ENCODE measurements around the gene RNF34.
"Not testable (repeated sequence)": the region's sequence is repeated elsewhere in the genome, so short reads cannot be mapped to it uniquely, and the experiment has no call there.

The RNF34 gene

DNA sequence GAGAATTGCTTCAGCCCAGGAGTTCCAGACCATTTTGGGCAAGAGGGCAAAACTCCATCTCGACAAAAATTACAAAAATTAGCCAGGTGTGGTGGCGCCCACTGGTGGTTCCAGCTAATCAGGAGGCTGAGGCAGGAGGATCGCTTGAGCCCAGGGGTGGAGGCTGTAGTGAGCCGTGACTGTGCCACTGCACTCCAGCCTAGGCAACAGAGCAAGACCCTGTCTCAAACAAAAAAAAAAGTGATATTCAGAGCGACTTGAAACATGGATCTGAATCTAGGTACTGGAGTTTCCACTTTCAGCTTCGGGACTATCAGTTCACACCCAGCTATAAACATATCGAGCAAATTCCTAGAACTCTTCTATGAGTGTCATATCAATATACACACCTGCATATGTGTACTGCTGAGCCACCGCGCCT is 16.3 kb upstream of the RNF34 start:
- ATAC-seq = no peak
- TF ChIP-seq, protein P1, sequence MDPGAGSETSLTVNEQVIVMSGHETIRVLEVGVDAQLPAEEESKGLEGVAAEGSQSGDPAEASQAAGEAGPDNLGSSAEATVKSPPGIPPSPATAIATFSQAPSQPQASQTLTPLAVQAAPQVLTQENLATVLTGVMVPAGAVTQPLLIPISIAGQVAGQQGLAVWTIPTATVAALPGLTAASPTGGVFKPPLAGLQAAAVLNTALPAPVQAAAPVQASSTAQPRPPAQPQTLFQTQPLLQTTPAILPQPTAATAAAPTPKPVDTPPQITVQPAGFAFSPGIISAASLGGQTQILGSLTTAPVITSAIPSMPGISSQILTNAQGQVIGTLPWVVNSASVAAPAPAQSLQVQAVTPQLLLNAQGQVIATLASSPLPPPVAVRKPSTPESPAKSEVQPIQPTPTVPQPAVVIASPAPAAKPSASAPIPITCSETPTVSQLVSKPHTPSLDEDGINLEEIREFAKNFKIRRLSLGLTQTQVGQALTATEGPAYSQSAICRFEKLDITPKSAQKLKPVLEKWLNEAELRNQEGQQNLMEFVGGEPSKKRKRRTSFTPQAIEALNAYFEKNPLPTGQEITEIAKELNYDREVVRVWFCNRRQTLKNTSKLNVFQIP (CRISPR knock-in tag; IDR thresholded peaks at IDR 0.05; ENCODE audit: borderline replicate concordance, low read depth) = no peak
- TF ChIP-seq CSDC2 (CRISPR knock-in tag; IDR thresholded peaks at IDR 0.05) = no peak
- TF ChIP-seq, protein P2, sequence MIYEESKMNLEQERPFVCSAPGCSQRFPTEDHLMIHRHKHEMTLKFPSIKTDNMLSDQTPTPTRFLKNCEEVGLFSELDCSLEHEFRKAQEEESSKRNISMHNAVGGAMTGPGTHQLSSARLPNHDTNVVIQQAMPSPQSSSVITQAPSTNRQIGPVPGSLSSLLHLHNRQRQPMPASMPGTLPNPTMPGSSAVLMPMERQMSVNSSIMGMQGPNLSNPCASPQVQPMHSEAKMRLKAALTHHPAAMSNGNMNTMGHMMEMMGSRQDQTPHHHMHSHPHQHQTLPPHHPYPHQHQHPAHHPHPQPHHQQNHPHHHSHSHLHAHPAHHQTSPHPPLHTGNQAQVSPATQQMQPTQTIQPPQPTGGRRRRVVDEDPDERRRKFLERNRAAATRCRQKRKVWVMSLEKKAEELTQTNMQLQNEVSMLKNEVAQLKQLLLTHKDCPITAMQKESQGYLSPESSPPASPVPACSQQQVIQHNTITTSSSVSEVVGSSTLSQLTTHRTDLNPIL (CRISPR knock-in tag; IDR thresholded peaks at IDR 0.05; ENCODE audit: low read depth) = no peak
- no peak for TF ChIP-seq ZNF70 (CRISPR knock-in tag; IDR thresholded peaks at IDR 0.05)
- TF ChIP-seq ZFP3 (CRISPR knock-in tag; IDR thresholded peaks at IDR 0.05) = no peak
- no peak for TF ChIP-seq ARNTL (CRISPR knock-in tag; IDR thresholded peaks at IDR 0.05; ENCODE audit: borderline replicate concordance, low read depth)

DNA sequence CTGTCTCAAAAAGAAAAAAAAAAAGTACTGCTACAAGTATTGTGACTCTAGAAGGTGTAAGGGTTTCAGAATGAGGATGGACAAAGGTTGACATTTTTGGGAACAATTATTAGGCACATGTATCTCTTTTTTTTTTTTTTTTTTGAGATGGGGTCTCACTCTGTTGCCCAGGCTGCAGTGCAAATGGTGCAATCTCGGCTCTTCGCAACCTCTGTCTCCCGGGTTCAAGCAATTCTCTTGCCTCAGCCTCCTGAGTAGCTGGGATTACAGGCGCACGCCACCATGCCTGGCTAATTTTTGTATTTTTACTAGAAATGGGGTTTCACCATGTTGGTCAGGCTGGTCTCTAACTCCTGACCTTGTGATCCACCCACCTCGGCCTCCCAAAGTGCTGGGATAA is 15.0 kb upstream of the RNF34 start:
- not testable (repeated sequence) for ATAC-seq

DNA sequence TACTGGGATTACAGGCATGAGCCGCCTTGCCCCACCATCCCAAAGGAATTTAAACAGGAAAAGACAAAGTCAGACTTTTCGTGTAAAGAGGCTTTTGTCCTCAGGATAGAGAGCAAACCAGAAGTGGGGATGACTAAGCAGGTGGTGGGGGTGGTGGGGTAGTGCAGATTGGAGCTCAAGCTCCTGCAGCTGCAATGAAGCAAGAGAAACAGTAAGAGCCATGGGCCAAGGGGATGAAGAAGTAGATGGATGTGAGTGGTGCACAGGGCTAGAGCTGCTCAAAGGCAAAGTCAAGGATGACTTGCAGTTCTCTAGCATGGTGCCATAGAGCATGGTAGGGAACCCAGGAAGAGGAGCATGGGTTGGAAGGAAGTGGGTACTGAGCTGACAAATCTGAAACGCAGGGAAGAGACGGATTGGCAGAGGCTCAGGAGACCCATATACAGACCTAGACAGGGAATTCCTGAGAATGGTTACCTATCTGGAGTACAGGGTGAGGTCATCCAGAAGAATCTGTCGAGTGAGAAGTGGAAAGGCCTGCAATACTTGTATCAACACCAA is 11.4 kb upstream of the RNF34 start:
- TF ChIP-seq OSR1 (CRISPR knock-in tag; IDR thresholded peaks at IDR 0.05) = no peak
- TF ChIP-seq ISL1 (CRISPR knock-in tag; IDR thresholded peaks at IDR 0.05) = no peak
- TF ChIP-seq, protein P3, sequence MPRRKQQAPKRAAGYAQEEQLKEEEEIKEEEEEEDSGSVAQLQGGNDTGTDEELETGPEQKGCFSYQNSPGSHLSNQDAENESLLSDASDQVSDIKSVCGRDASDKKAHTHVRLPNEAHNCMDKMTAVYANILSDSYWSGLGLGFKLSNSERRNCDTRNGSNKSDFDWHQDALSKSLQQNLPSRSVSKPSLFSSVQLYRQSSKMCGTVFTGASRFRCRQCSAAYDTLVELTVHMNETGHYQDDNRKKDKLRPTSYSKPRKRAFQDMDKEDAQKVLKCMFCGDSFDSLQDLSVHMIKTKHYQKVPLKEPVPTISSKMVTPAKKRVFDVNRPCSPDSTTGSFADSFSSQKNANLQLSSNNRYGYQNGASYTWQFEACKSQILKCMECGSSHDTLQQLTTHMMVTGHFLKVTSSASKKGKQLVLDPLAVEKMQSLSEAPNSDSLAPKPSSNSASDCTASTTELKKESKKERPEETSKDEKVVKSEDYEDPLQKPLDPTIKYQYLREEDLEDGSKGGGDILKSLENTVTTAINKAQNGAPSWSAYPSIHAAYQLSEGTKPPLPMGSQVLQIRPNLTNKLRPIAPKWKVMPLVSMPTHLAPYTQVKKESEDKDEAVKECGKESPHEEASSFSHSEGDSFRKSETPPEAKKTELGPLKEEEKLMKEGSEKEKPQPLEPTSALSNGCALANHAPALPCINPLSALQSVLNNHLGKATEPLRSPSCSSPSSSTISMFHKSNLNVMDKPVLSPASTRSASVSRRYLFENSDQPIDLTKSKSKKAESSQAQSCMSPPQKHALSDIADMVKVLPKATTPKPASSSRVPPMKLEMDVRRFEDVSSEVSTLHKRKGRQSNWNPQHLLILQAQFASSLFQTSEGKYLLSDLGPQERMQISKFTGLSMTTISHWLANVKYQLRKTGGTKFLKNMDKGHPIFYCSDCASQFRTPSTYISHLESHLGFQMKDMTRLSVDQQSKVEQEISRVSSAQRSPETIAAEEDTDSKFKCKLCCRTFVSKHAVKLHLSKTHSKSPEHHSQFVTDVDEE (CRISPR knock-in tag; IDR thresholded peaks at IDR 0.05) = no peak
- TF ChIP-seq, protein P4, sequence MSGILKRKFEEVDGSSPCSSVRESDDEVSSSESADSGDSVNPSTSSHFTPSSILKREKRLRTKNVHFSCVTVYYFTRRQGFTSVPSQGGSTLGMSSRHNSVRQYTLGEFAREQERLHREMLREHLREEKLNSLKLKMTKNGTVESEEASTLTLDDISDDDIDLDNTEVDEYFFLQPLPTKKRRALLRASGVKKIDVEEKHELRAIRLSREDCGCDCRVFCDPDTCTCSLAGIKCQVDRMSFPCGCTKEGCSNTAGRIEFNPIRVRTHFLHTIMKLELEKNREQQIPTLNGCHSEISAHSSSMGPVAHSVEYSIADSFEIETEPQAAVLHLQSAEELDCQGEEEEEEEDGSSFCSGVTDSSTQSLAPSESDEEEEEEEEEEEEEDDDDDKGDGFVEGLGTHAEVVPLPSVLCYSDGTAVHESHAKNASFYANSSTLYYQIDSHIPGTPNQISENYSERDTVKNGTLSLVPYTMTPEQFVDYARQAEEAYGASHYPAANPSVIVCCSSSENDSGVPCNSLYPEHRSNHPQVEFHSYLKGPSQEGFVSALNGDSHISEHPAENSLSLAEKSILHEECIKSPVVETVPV (CRISPR knock-in tag; IDR thresholded peaks at IDR 0.05) = no peak
- no peak for TF ChIP-seq ZC3H10 (CRISPR knock-in tag; IDR thresholded peaks at IDR 0.05)
- TF ChIP-seq GLIS3 (CRISPR knock-in tag; IDR thresholded peaks at IDR 0.05) = no peak
- TF ChIP-seq ZNF565 (CRISPR knock-in tag; conservative IDR thresholded peaks at IDR 0.05; ENCODE audit: low read depth) = no peak
- TF ChIP-seq BACH2 (CRISPR knock-in tag; IDR thresholded peaks at IDR 0.05; ENCODE audit: borderline replicate concordance) = no peak
- no peak for TF ChIP-seq ZFP3 (CRISPR knock-in tag; IDR thresholded peaks at IDR 0.05)
- TF ChIP-seq ZNF70 (CRISPR knock-in tag; IDR thresholded peaks at IDR 0.05) = no peak
- TF ChIP-seq, protein P5, sequence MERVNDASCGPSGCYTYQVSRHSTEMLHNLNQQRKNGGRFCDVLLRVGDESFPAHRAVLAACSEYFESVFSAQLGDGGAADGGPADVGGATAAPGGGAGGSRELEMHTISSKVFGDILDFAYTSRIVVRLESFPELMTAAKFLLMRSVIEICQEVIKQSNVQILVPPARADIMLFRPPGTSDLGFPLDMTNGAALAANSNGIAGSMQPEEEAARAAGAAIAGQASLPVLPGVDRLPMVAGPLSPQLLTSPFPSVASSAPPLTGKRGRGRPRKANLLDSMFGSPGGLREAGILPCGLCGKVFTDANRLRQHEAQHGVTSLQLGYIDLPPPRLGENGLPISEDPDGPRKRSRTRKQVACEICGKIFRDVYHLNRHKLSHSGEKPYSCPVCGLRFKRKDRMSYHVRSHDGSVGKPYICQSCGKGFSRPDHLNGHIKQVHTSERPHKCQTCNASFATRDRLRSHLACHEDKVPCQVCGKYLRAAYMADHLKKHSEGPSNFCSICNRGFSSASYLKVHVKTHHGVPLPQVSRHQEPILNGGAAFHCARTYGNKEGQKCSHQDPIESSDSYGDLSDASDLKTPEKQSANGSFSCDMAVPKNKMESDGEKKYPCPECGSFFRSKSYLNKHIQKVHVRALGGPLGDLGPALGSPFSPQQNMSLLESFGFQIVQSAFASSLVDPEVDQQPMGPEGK (CRISPR knock-in tag; IDR thresholded peaks at IDR 0.05; ENCODE audit: borderline replicate concordance) = no peak
- TF ChIP-seq ZNF8 (CRISPR knock-in tag; IDR thresholded peaks at IDR 0.05) = no peak
- TF ChIP-seq SNAI2 (CRISPR knock-in tag; IDR thresholded peaks at IDR 0.05) = no peak
- TF ChIP-seq ZFP30 (CRISPR knock-in tag; IDR thresholded peaks at IDR 0.05) = no peak
- TF ChIP-seq PPARA (CRISPR knock-in tag; IDR thresholded peaks at IDR 0.05; ENCODE audit: borderline replicate concordance) = no peak
- no peak for TF ChIP-seq TOX (CRISPR knock-in tag; IDR thresholded peaks at IDR 0.05; ENCODE audit: borderline replicate concordance)
- no peak for TF ChIP-seq RARB (CRISPR knock-in tag; IDR thresholded peaks at IDR 0.05)
- TF ChIP-seq ESRRG (CRISPR knock-in tag; IDR thresholded peaks at IDR 0.05) = no peak
- TF ChIP-seq ARNTL (CRISPR knock-in tag; IDR thresholded peaks at IDR 0.05; ENCODE audit: borderline replicate concordance, low read depth) = no peak
- no peak for ATAC-seq

Data from SK-N-SH treated with all-trans-retinoic acid at 6 μM for 48 hours (cell line).